ENCODE results near the gene SCN1B.
"Not testable (repeated sequence)": the region's sequence is repeated elsewhere in the genome, so short reads cannot be mapped to it uniquely, and the experiment has no call there.

GRCh38 chr19:35014774-35015173 lies 15.5 kb upstream of the SCN1B start:
- TF ChIP-seq CTCF (IDR thresholded peaks at IDR 0.05); CREB1 (CRISPR knock-in tag; IDR thresholded peaks at IDR 0.05); ZNF317 (CRISPR knock-in tag; IDR thresholded peaks at IDR 0.05; ENCODE audit: borderline replicate concordance, low read depth); MAX (CRISPR knock-in tag; IDR thresholded peaks at IDR 0.05); USF2 (CRISPR knock-in tag; IDR thresholded peaks at IDR 0.05); MLX (CRISPR knock-in tag; IDR thresholded peaks at IDR 0.05); E2F4 (CRISPR knock-in tag; IDR thresholded peaks at IDR 0.05; ENCODE audit: borderline replicate concordance, low read depth); NR3C1 (CRISPR knock-in tag; conservative IDR thresholded peaks at IDR 0.05; ENCODE audit: low read depth); TP53 (CRISPR knock-in tag; IDR thresholded peaks at IDR 0.05); FOXK1 (CRISPR knock-in tag; IDR thresholded peaks at IDR 0.05); ZNF281 (CRISPR knock-in tag; IDR thresholded peaks at IDR 0.05); ETV6 (CRISPR knock-in tag; IDR thresholded peaks at IDR 0.05): not testable (repeated sequence)
- TF ChIP-seq, protein P1, sequence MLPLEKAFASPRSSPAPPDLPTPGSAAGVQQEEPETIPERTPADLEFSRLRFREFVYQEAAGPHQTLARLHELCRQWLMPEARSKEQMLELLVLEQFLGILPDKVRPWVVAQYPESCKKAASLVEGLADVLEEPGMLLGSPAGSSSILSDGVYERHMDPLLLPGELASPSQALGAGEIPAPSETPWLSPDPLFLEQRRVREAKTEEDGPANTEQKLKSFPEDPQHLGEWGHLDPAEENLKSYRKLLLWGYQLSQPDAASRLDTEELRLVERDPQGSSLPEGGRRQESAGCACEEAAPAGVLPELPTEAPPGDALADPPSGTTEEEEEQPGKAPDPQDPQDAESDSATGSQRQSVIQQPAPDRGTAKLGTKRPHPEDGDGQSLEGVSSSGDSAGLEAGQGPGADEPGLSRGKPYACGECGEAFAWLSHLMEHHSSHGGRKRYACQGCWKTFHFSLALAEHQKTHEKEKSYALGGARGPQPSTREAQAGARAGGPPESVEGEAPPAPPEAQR (CRISPR knock-in tag; IDR thresholded peaks at IDR 0.05): not testable (repeated sequence)
